Stomach (tissue), 4 donors: ENCODE data around the gene LRP11.

Experiments
- CTCF ChIP-seq, 7 experiments: fragments of 450-650 bp in 4 of 7; fragments of 200-600 bp in 3 of 7; sonication (generic) in 3 of 7; IDR thresholded peaks; one replicate each; pipeline ENCODE4 v1.5.1; 2016 to 2019; ENCODE audit warnings: antibody characterized with exemption in 7 of 7, control low read depth in 2 of 7, mild to moderate bottlenecking in 1 of 7
- POLR2AphosphoS5 ChIP-seq, 3 donors: sonication (generic); formaldehyde crosslinking; IDR thresholded peaks; one replicate each; pipeline ENCODE4 v1.6.1; 2016; ENCODE audit warnings: antibody characterized with exemption in 3 of 3

- TF ChIP-seq POLR2AphosphoS5 (IDR thresholded peaks at IDR 0.05) (no peak), CTCF (IDR thresholded peaks at IDR 0.05) (no peak)
These were observed 40.7 kb upstream of the LRP11 start for GRCh38 chr6:149904661-149905370.
